ENCODE data around the gene HMCN1. TPM values are rescaled to one million over a fixed set of nuclear protein-coding genes. Genes with fewer than 3 reads are reported as not detected.

The HMCN1 gene
- total RNA-seq, 2 donors from 2014 or later: 6.5 to 7.4 TPM

DNA sequence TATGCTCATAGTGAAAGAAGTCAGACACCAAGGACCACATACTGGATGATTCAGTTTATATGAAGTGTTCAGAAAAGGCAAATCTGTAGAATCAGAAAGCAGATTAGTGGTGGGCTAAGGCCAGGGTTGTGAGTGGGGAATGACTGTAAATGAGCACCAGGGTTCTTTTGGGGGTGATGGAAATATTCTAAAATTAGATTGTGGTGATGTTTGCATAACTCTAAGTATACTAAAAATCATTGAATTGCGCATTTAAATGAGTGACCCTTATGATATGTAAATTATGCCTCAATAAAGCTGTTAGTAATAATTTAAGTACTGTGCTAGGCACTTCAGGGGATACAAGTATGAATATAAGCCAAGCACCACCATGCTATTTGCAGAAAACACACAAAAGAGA lies 384.5 kb downstream of the HMCN1 start:
- no peaks in the 10 kb centered on the region for H3K4me1 ChIP-seq (ENCODE audit: control insufficient read depth, insufficient read depth, low read length)
- Mint-ChIP-seq H3K27ac (no peak overlapping the region), H3K36me3 (ENCODE audit: low read depth) (no peaks in the 10 kb centered on the region), H3K4me3 (no peak overlapping the region), H3K9me3 (no peaks in the 10 kb centered on the region), H3K27me3 (ENCODE audit: insufficient read depth) (no peaks in the 10 kb centered on the region), H3K4me1 (peaks cover 4% of the 10 kb centered on the region)
- no peak for DNase-seq
- no peak overlapping the region for H3K9ac ChIP-seq (ENCODE audit: extremely low read depth, low read length, poor library complexity, severe bottlenecking)
- H3K36me3 ChIP-seq (ENCODE audit: control insufficient read depth, insufficient read depth, low read length): no peaks in the 10 kb centered on the region
- no CpG with 5 or more reads among the region's 1 CpG for WGBS, 2 experiments (ENCODE audit: insufficient coverage in 1 of 2, insufficient read length in 1 of 2)
- TF ChIP-seq, protein P1, sequence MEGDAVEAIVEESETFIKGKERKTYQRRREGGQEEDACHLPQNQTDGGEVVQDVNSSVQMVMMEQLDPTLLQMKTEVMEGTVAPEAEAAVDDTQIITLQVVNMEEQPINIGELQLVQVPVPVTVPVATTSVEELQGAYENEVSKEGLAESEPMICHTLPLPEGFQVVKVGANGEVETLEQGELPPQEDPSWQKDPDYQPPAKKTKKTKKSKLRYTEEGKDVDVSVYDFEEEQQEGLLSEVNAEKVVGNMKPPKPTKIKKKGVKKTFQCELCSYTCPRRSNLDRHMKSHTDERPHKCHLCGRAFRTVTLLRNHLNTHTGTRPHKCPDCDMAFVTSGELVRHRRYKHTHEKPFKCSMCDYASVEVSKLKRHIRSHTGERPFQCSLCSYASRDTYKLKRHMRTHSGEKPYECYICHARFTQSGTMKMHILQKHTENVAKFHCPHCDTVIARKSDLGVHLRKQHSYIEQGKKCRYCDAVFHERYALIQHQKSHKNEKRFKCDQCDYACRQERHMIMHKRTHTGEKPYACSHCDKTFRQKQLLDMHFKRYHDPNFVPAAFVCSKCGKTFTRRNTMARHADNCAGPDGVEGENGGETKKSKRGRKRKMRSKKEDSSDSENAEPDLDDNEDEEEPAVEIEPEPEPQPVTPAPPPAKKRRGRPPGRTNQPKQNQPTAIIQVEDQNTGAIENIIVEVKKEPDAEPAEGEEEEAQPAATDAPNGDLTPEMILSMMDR (conservative IDR thresholded peaks at IDR 0.05): no peak
- no peak overlapping the region for H3K27ac ChIP-seq (ENCODE audit: low read depth, low read length)
- no peaks in the 10 kb centered on the region for H3K9me3 ChIP-seq (ENCODE audit: control insufficient read depth, low read length)
- no peaks in the 10 kb centered on the region for H3K27me3 ChIP-seq (ENCODE audit: control insufficient read depth, insufficient read depth, low read length, poor library complexity, severe bottlenecking)
- no peak overlapping the region for H3K4me3 ChIP-seq (ENCODE audit: low read length)

DNA sequence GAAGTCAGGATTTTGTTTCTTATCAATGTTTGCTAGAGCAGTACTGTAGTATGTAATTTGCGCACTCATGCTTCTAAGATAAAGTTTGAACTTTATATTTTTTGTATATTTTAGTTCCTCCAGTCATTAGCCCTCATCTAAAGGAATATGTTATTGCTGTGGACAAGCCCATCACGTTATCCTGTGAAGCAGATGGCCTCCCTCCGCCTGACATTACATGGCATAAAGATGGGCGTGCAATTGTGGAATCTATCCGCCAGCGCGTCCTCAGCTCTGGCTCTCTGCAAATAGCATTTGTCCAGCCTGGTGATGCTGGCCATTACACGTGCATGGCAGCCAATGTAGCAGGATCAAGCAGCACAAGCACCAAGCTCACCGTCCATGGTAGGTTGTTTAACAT lies 388.6 kb downstream of the HMCN1 start:
- TF ChIP-seq, protein P1 (conservative IDR thresholded peaks at IDR 0.05): no peak
- Mint-ChIP-seq H3K9me3 (no peaks in the 10 kb centered on the region), H3K4me3 (no peak overlapping the region), H3K4me1 (peaks cover 4% of the 10 kb centered on the region), H3K36me3 (ENCODE audit: low read depth) (no peaks in the 10 kb centered on the region), H3K27me3 (ENCODE audit: insufficient read depth) (no peaks in the 10 kb centered on the region), H3K27ac (no peak overlapping the region)
- Histone ChIP-seq H3K27me3 (ENCODE audit: control insufficient read depth, insufficient read depth, low read length, poor library complexity, severe bottlenecking) (no peaks in the 10 kb centered on the region), H3K27ac (ENCODE audit: low read depth, low read length) (no peak overlapping the region), H3K36me3 (ENCODE audit: control insufficient read depth, insufficient read depth, low read length) (no peaks in the 10 kb centered on the region), H3K4me1 (ENCODE audit: control insufficient read depth, insufficient read depth, low read length) (no peaks in the 10 kb centered on the region), H3K9ac (ENCODE audit: extremely low read depth, low read length, poor library complexity, severe bottlenecking) (no peak overlapping the region), H3K9me3 (ENCODE audit: control insufficient read depth, low read length) (no peaks in the 10 kb centered on the region), H3K4me3 (ENCODE audit: low read length) (no peak overlapping the region)
- DNase-seq: no peak
- WGBS, 2 experiments (ENCODE audit: insufficient coverage in 1 of 2, insufficient read length in 1 of 2): 96 to 100% methylated on average over 4 to 9 of the region's 9 CpGs

DNA sequence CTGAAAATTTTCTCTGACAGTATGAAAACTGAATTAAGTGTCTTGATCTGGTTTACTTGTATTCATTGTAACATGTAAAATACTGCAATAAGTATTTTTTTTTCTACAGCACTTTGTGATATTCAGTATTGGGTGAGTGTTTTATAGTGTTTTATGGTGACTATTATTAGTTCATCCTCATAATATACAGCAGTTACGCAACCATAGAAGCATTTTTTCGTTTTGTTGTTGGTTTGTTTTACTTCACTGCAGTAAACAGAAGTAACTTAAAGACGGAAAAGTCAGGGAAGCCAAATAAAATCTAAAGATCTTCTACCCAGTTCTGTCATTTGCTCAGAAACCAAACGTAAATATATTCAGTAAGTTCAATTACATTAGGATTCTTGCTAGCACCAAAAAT lies 390.8 kb downstream of the HMCN1 start:
- WGBS, 2 experiments (ENCODE audit: insufficient coverage in 1 of 2, insufficient read length in 1 of 2): 95 to 100% methylated on average over 2 to 4 of the region's 4 CpGs
- Mint-ChIP-seq H3K27me3 (ENCODE audit: insufficient read depth) (no peaks in the 10 kb centered on the region), H3K27ac (no peak overlapping the region), H3K4me3 (no peak overlapping the region), H3K36me3 (ENCODE audit: low read depth) (no peaks in the 10 kb centered on the region), H3K9me3 (no peaks in the 10 kb centered on the region), H3K4me1 (peaks cover 4% of the 10 kb centered on the region)
- Histone ChIP-seq H3K27me3 (ENCODE audit: control insufficient read depth, insufficient read depth, low read length, poor library complexity, severe bottlenecking) (no peaks in the 10 kb centered on the region), H3K4me3 (ENCODE audit: low read length) (no peak overlapping the region), H3K9ac (ENCODE audit: extremely low read depth, low read length, poor library complexity, severe bottlenecking) (no peak overlapping the region), H3K36me3 (ENCODE audit: control insufficient read depth, insufficient read depth, low read length) (no peaks in the 10 kb centered on the region), H3K27ac (ENCODE audit: low read depth, low read length) (no peak overlapping the region), H3K9me3 (ENCODE audit: control insufficient read depth, low read length) (no peaks in the 10 kb centered on the region), H3K4me1 (ENCODE audit: control insufficient read depth, insufficient read depth, low read length) (no peaks in the 10 kb centered on the region)
- DNase-seq: no peak
- TF ChIP-seq, protein P1 (conservative IDR thresholded peaks at IDR 0.05): no peak

All from endodermal cell (in vitro differentiated cells).